Nephron progenitor cell (in vitro differentiated cells): ENCODE data around the gene MICALL1.

Source experiments
- DNase-seq: peaks from one replicate; pipeline ENCODE4 v3.0.0; 2021
- H3K27ac Mint-ChIP-seq: 2 replicates; pipeline ENCODE4 v1.8.0; 2021; ENCODE audit warnings: mild to moderate bottlenecking, moderate library complexity, mixed read lengths
- H3K27me3 Mint-ChIP-seq: 2 replicates; pipeline ENCODE4 v1.8.0; 2021; ENCODE audit warnings: mild to moderate bottlenecking, low read depth, mixed read lengths; ENCODE audit not compliant: poor library complexity
- H3K36me3 Mint-ChIP-seq: 2 replicates; pipeline ENCODE4 v1.8.0; 2021; ENCODE audit warnings: low read depth, mixed read lengths
- H3K4me1 Mint-ChIP-seq: 2 replicates; pipeline ENCODE4 v1.8.0; 2021; ENCODE audit warnings: mixed read lengths
- H3K4me3 Mint-ChIP-seq: 2 replicates; pipeline ENCODE4 v1.8.0; 2021; ENCODE audit warnings: mild to moderate bottlenecking, moderate library complexity, mixed read lengths
- H3K9me3 Mint-ChIP-seq: 2 replicates; pipeline ENCODE4 v1.8.0; 2021; ENCODE audit warnings: mild to moderate bottlenecking, moderate library complexity, mixed read lengths
- TF ChIP-seq, protein P1 (sequence below): fragments of 200-600 bp; sonication (generic); IDR thresholded peaks from 2 replicates; pipeline ENCODE4 v1.5.0; 2021; ENCODE audit warnings: antibody characterized with exemption

The MICALL1 gene

DNA sequence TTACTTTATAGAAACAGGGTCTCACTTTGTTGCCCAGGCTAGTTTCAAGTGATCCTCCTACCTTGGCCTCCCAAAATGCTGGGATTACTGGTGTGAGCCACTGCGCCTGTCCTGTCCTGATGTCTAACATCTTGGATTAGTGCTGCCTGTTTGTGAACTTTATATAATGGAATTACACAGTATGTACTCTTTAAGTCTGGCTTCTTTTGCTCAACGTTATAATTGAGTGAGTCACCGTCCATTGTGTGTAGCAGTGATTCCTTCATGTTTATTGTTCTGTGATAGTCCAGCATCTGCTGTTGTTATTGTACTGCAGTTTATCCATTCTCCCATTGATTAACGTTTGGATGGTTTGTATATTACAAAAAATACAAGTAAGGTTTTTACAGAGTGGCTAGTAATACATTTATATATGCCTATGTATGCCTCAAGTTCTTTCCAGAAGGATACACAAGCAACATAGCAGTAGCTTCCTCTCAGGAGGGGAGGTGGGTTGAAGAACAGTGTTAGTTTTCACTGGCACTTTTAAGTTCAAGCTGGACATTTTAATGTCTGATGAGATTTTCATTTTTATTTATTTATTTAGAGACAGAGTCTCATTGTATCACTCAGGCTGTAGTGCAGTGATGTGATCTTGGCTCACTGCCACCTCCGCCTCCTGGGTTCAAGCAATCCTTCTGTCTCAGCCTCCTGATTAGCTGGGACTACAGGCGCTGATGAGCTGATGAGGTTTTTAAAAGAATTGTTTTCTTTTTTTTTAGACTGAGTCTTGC, 25.2 kb upstream of the MICALL1 start:
- DNase-seq = no peak
- no peak overlapping the region for H3K4me3 Mint-ChIP-seq
- no peaks in the 10 kb centered on the region for H3K27me3 Mint-ChIP-seq
- H3K4me1 Mint-ChIP-seq = no peaks in the 10 kb centered on the region
- H3K9me3 Mint-ChIP-seq = no peaks in the 10 kb centered on the region
- TF ChIP-seq, protein P1, sequence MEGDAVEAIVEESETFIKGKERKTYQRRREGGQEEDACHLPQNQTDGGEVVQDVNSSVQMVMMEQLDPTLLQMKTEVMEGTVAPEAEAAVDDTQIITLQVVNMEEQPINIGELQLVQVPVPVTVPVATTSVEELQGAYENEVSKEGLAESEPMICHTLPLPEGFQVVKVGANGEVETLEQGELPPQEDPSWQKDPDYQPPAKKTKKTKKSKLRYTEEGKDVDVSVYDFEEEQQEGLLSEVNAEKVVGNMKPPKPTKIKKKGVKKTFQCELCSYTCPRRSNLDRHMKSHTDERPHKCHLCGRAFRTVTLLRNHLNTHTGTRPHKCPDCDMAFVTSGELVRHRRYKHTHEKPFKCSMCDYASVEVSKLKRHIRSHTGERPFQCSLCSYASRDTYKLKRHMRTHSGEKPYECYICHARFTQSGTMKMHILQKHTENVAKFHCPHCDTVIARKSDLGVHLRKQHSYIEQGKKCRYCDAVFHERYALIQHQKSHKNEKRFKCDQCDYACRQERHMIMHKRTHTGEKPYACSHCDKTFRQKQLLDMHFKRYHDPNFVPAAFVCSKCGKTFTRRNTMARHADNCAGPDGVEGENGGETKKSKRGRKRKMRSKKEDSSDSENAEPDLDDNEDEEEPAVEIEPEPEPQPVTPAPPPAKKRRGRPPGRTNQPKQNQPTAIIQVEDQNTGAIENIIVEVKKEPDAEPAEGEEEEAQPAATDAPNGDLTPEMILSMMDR = no peak
- H3K27ac Mint-ChIP-seq = no peak overlapping the region
- H3K36me3 Mint-ChIP-seq = peaks cover 70% of the 10 kb centered on the region

DNA sequence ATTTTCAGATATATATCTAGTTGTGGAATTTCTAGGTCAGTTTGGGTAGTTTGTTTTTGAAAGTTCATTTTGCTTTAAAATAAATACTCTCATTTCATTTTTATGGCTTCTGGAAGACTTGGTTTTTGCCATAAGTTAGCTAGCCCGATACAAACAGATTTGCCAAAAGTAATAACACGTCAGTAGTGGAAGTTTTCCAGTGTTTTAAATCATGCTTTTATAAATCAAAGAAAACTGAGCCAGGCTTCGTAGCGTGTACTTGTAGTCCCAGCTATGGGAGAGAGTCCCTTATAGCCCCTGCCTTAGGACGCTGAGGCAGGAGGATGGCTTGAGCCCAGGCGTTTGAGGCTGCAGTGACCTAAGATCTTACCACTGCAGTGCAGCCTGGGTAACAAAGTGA, 21.7 kb upstream of the MICALL1 start:
- Mint-ChIP-seq H3K36me3 (peaks cover 63% of the 10 kb centered on the region), H3K27me3 (no peaks in the 10 kb centered on the region), H3K27ac (no peak overlapping the region), H3K4me3 (no peak overlapping the region), H3K9me3 (no peaks in the 10 kb centered on the region), H3K4me1 (no peaks in the 10 kb centered on the region)
- TF ChIP-seq, protein P1 = no peak
- no peak for DNase-seq

DNA sequence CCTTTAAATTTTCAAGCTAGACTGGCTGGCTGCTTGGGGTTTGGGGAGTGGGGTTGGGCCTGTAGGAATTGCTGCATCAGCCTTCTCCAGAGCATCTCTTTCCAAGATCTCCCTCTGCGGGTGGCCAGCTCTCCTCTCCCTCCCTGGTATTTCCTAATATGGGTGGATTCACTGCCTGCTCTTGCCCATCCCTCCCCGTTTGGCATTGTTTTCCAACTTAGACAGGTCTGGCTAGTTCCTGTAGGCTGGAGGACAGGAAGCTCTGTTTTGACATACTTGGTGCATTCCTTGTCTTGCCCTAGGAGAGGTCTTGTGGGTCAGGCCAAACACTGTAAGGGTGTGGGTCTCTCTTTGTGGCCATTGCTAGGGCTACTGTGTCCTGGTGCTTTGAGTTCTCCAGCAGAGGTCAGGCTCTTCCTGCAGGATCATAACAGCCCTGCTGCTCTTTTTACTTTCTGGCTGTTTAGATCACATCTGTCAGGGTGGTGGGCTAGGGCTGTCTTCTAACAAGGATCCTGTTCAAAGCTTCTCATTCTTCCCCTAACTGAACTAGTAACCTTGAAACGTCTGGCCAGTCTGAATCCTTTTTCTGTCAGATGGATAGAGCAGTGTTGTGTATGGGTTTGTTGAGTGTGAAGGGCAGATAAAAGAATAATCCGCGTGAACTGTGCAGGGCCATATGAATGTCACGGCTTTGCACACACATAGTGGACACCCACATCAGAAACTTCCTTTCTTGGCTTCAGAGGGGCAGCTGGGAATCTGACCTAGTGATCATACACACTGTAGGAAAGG, 18.3 kb upstream of the MICALL1 start:
- H3K9me3 Mint-ChIP-seq = no peaks in the 10 kb centered on the region
- peak overlapping the region; percentile 97 for H3K27ac Mint-ChIP-seq
- peaks cover 62% of the 10 kb centered on the region for H3K36me3 Mint-ChIP-seq
- no peaks in the 10 kb centered on the region for H3K4me1 Mint-ChIP-seq
- H3K4me3 Mint-ChIP-seq = no peak overlapping the region
- no peaks in the 10 kb centered on the region for H3K27me3 Mint-ChIP-seq
- TF ChIP-seq, protein P1 = peak; percentile 13
- no peak for DNase-seq

DNA sequence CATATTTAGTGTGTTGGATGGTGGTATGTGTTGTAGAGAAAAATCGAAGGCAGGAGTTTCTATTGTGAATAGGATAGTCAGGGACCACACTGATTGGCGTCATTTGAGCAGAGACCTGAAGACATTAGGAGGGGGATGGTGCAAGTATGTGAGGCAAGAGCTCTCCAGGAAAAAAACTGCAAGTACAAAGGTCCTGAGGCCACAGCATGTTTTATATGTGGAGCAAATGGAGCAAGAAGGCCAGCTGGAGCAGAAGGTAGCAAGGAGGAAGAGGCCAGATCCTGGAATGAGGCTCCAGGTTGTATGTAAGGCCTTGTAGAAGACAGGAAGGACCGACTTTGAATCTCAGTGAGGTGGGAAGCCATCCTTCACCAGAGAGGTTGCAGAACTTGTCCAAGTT, 14.2 kb upstream of the MICALL1 start:
- Mint-ChIP-seq H3K27me3 (no peaks in the 10 kb centered on the region), H3K4me1 (peaks cover 32% of the 10 kb centered on the region), H3K36me3 (peaks cover 41% of the 10 kb centered on the region), H3K9me3 (no peaks in the 10 kb centered on the region), H3K4me3 (no peak overlapping the region), H3K27ac (peak overlapping the region; percentile 3)
- TF ChIP-seq, protein P1 = no peak
- no peak for DNase-seq

DNA sequence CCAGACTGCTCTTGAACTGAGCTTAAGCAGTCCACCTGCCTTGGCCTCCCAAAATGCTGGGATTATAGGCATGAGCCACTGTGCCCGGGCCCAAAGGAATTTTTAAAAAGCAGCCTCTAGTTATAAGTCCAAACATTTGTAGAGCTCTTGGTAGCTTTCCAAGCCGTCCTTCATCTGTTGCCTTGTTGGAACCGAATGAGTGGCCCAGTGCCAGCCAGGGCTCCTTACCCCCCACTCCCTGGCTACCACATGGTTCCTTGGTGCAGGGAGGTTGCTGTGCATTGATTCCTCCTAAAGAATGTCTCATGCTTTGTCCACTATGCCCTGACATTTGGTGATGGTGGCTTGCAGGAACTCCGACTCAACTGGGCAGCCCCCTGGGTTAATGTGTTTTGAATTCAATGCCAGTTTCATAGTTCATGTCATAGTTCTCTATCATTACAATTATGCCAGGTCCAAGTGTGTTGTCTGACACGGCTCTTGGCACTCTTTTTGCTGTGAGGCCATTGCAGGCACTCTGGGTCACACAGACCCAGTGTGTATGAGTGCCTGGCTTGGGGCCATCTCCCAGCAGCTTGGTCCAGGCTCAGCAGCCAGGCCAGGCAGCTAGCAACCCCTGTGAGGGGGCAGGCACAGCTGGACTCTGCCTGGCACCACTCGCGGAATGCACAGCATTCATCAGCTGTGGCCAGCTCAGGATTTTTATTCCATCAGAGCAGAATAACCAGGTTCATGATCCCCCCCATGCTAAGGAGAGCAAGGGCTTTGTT, 13.3 kb upstream of the MICALL1 start:
- no peak overlapping the region for H3K4me3 Mint-ChIP-seq
- H3K9me3 Mint-ChIP-seq = no peaks in the 10 kb centered on the region
- peaks cover 36% of the 10 kb centered on the region for H3K4me1 Mint-ChIP-seq
- TF ChIP-seq, protein P1 = no peak
- H3K36me3 Mint-ChIP-seq = peaks cover 36% of the 10 kb centered on the region
- no peak for DNase-seq
- H3K27ac Mint-ChIP-seq = no peak overlapping the region
- H3K27me3 Mint-ChIP-seq = no peaks in the 10 kb centered on the region
